Endothelial cell of umbilical vein (primary cell): ENCODE data around the gene DTX3L.

Source experiments
- POLR2A ChIP-seq: IDR thresholded peaks from 2 replicates; pipeline ENCODE4 v1.6.1; 2012; ENCODE audit warnings: low read depth, mild to moderate bottlenecking, control low read depth, low read length
- TF ChIP-seq, protein P1 (sequence below), 2 donors: IDR thresholded peaks; 1 replicate in 1 of 2; 2 replicates in 1 of 2; pipeline ENCODE4 v1.5.1; 2011; ENCODE audit warnings: low read length in 2 of 2, mild to moderate bottlenecking in 2 of 2, moderate library complexity in 2 of 2, control low read depth in 1 of 2, inconsistent platforms in 1 of 2, low read depth in 1 of 2; ENCODE audit not compliant: insufficient read depth in 1 of 2; ENCODE audit errors: extremely low read depth in 1 of 2
- TF ChIP-seq, protein P2 (sequence below): IDR thresholded peaks from 2 replicates; pipeline ENCODE4 v1.6.1; 2011; ENCODE audit not compliant: insufficient read depth, insufficient read length

DNA sequence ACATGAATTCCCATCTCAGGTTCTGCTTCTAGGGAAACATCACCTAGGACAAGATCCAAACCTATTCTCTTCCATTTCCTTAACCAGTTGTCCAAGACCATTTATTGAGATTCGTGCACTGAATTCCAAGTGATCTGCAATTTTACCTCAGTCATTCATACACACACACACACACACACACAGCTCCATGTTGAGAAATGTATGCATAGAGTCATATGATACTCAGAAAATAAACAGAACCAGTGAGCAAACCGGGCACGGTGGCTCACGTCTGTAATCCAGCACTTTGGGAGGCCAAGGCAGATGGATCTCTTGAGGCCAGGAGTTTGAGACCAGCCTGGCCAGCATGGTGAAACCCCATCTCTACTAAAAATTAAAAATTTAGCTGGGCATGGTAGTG lies 43.3 kb upstream of the DTX3L start:
- TF ChIP-seq, protein P1, sequence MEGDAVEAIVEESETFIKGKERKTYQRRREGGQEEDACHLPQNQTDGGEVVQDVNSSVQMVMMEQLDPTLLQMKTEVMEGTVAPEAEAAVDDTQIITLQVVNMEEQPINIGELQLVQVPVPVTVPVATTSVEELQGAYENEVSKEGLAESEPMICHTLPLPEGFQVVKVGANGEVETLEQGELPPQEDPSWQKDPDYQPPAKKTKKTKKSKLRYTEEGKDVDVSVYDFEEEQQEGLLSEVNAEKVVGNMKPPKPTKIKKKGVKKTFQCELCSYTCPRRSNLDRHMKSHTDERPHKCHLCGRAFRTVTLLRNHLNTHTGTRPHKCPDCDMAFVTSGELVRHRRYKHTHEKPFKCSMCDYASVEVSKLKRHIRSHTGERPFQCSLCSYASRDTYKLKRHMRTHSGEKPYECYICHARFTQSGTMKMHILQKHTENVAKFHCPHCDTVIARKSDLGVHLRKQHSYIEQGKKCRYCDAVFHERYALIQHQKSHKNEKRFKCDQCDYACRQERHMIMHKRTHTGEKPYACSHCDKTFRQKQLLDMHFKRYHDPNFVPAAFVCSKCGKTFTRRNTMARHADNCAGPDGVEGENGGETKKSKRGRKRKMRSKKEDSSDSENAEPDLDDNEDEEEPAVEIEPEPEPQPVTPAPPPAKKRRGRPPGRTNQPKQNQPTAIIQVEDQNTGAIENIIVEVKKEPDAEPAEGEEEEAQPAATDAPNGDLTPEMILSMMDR (IDR thresholded peaks at IDR 0.05; ENCODE audit: extremely low read depth in 1 of 2, insufficient read depth in 1 of 2, low read depth in 1 of 2, low read length in 2 of 2): no peak
- TF ChIP-seq POLR2A: no peak
- TF ChIP-seq, protein P2, sequence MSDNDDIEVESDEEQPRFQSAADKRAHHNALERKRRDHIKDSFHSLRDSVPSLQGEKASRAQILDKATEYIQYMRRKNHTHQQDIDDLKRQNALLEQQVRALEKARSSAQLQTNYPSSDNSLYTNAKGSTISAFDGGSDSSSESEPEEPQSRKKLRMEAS: no peak
